NCI-H2227 (cell line): ENCODE data around the gene IL4R.
"Not testable (repeated sequence)": the region's sequence is repeated elsewhere in the genome, so short reads cannot be mapped to it uniquely, and the experiment has no call there.

Source experiments
- DNase-seq: peaks from one replicate; lab custom pipeline; 2025; ENCODE audit not compliant: unreplicated experiment; lab: John Stamatoyannopoulos, UW

The IL4R gene

GRCh38 chr16:27377666-27378485, 64.1 kb downstream of the IL4R start:
- no peak for DNase-seq

GRCh38 chr16:27378871-27379481, 65.2 kb downstream of the IL4R start:
- DNase-seq: no peak

- no peak for DNase-seq
These were observed 66.1 kb downstream of the IL4R start for GRCh38 chr16:27379919-27380318.

GRCh38 chr16:27381236-27381635, 67.5 kb downstream of the IL4R start:
- DNase-seq: no peak

GRCh38 chr16:27381974-27382855, 68.4 kb downstream of the IL4R start:
- DNase-seq: no peak

- no peak for DNase-seq
These were observed 69.9 kb downstream of the IL4R start for GRCh38 chr16:27383556-27384243.

- DNase-seq: no peak
These were observed 70.7 kb downstream of the IL4R start for GRCh38 chr16:27384425-27384824.

- no peak for DNase-seq
These were observed 71.6 kb downstream of the IL4R start for GRCh38 chr16:27385398-27385797.

GRCh38 chr16:27386674-27387073, 72.9 kb downstream of the IL4R start:
- no peak for DNase-seq

- DNase-seq: no peak
These were observed 74.0 kb downstream of the IL4R start for GRCh38 chr16:27387724-27388123.

GRCh38 chr16:27389272-27389961, 75.6 kb downstream of the IL4R start:
- DNase-seq: no peak

GRCh38 chr16:27390151-27390550, 76.4 kb downstream of the IL4R start:
- DNase-seq: no peak

- DNase-seq: no peak
These were observed 78.9 kb downstream of the IL4R start for GRCh38 chr16:27392671-27393070.

- DNase-seq: no peak
These were observed 80.7 kb downstream of the IL4R start for GRCh38 chr16:27394516-27394915.

GRCh38 chr16:27398341-27398893, 84.6 kb downstream of the IL4R start:
- DNase-seq: not testable (repeated sequence)

GRCh38 chr16:27398894-27399853, 85.4 kb downstream of the IL4R start:
- no peak for DNase-seq

- DNase-seq: no peak
These were observed 86.2 kb downstream of the IL4R start for GRCh38 chr16:27399969-27400368.

GRCh38 chr16:27400751-27401620, 87.2 kb downstream of the IL4R start:
- DNase-seq: no peak
